ENCODE data around the gene PIP5K1B. TPM values are rescaled to one million over a fixed set of nuclear protein-coding genes. Genes with fewer than 3 reads are reported as not detected.

Gene PIP5K1B
- total RNA-seq, 1 experiment from 2014 or later = 0.20 TPM

GRCh38 chr9:68998385-68998784 lies 293.3 kb downstream of the PIP5K1B start:
- DNase-seq (ENCODE audit: low read depth, low spot score) = no peak
- Histone ChIP-seq H3K79me2 (ENCODE audit: insufficient read depth, low read length) (no peaks in the 10 kb centered on the region), H3K9ac (ENCODE audit: low read length) (no peak overlapping the region), H3K27ac (ENCODE audit: low read depth, low read length) (no peak overlapping the region), H3K4me1 (ENCODE audit: control insufficient read depth in 1 of 2, insufficient read depth in 2 of 2, low read length in 2 of 2) (no peaks in the 10 kb centered on the region), H3K27me3 (ENCODE audit: insufficient read depth, low read length) (0 out of 2 replicates have a peak, but pooled peaks cover 7% of the 10 kb centered on the region), H3K4me3 (replicated peaks in 1 of 2; ENCODE audit: low read depth in 1 of 2, low read length in 2 of 2) (no peak overlapping the region), H3K36me3 (ENCODE audit: control insufficient read depth in 1 of 2, insufficient read depth in 2 of 2, low read length in 2 of 2) (no peaks in the 10 kb centered on the region), H3K4me2 (ENCODE audit: low read length) (no peak overlapping the region), H3K9me2 (ENCODE audit: insufficient read depth) (no peaks in the 10 kb centered on the region), H2AFZ (ENCODE audit: low read depth, low read length, poor library complexity, severe bottlenecking) (no peak overlapping the region), H4K20me1 (ENCODE audit: insufficient read depth) (no peaks in the 10 kb centered on the region), H3K9me3 (ENCODE audit: control insufficient read depth in 1 of 2, insufficient read depth in 1 of 2, low read depth in 1 of 2, low read length in 2 of 2) (no peaks in the 10 kb centered on the region)
- no TSS peak for BruUV-seq (replicated peaks)
- ATAC-seq = no peak
- ChIA-PET POLR2A (no interaction called here), RAD21 (ENCODE audit: low non-redundant PET in 1 of 2, low total read pairs in 2 of 2, uncharacterized antibody in 2 of 2, unreplicated experiment in 2 of 2) (no interaction called here), CTCF (interaction anchor here (1.4 to 1.5 kb wide), 2 partner anchors 415 to 425 kb away, joined by 3 to 14 read pairs; no protein-coding TSS in a partner anchor)
- TF ChIP-seq ZFX (IDR thresholded peaks at IDR 0.05) (no peak), REST (IDR thresholded peaks at IDR 0.05; ENCODE audit: low read depth) (no peak), CEBPB (IDR thresholded peaks at IDR 0.05; ENCODE audit: low read depth) (no peak), POLR2A (IDR thresholded peaks at IDR 0.05; ENCODE audit: borderline replicate concordance, extremely low read depth, insufficient read depth, insufficient read length) (no peak), ELF1 (IDR thresholded peaks at IDR 0.05; ENCODE audit: borderline replicate concordance, low read depth) (no peak), FOSL1 (IDR thresholded peaks at IDR 0.05; ENCODE audit: low read depth) (no peak), SP1 (IDR thresholded peaks at IDR 0.05; ENCODE audit: low read depth) (no peak), JUND (IDR thresholded peaks at IDR 0.05) (no peak), CBX3 (IDR thresholded peaks at IDR 0.05; ENCODE audit: low read depth) (no peak)
- intact Hi-C loops (cut with micrococcal nuclease) = loop anchor here (10.0 kb wide), 1 partner anchor 244 kb away; no protein-coding TSS in a partner anchor

Measured in HCT116 (cell line).